DOHH2 (cell line): ENCODE measurements around the gene E2F6.

Source experiments
- H3F3A ChIP-seq: fragments of 200-600 bp; sonication (generic), shearing (Covaris generic); 2 replicates; pipeline ENCODE4 v1.6.0; 2016; ENCODE audit warnings: antibody characterized with exemption, mild to moderate bottlenecking; ENCODE audit not compliant: control insufficient read depth, insufficient read depth
- H3K27ac ChIP-seq: fragments of 200-600 bp; sonication (generic); 2 replicates; pipeline ENCODE4 v1.5.1; 2014; ENCODE audit warnings: low read depth, mild to moderate bottlenecking, low read length, moderate library complexity
- H3K27me3 ChIP-seq: fragments of 200-600 bp; sonication (generic); 2 replicates; pipeline ENCODE4 v1.6.1; 2014; ENCODE audit warnings: mild to moderate bottlenecking, low read length, mixed read lengths; ENCODE audit not compliant: control insufficient read depth
- H3K36me3 ChIP-seq: fragments of 200-600 bp; sonication (generic); 2 replicates; pipeline ENCODE4 v1.6.1; 2014; ENCODE audit warnings: mild to moderate bottlenecking, low read length, moderate library complexity, mixed read lengths; ENCODE audit not compliant: control insufficient read depth
- H3K4me1 ChIP-seq: fragments of 200-600 bp; sonication (generic); 2 replicates; pipeline ENCODE4 v1.6.1; 2014; ENCODE audit warnings: mild to moderate bottlenecking, low read length, mixed read lengths; ENCODE audit not compliant: control insufficient read depth
- H3K4me2 ChIP-seq: fragments of 200-600 bp; sonication (generic); 2 replicates; pipeline ENCODE4 v1.6.0; 2014; ENCODE audit warnings: mild to moderate bottlenecking, low read length, moderate library complexity
- H3K4me3 ChIP-seq: fragments of 200-600 bp; sonication (generic); 2 replicates; pipeline ENCODE4 v1.5.1; 2014; ENCODE audit warnings: mild to moderate bottlenecking, low read length, mixed read lengths
- H3K79me2 ChIP-seq: fragments of 200-600 bp; sonication (generic); 2 replicates; pipeline ENCODE4 v1.6.1; 2014; ENCODE audit warnings: mild to moderate bottlenecking, low read length, mixed read lengths; ENCODE audit not compliant: control insufficient read depth
- H3K9me2 ChIP-seq: fragments of 200-600 bp; sonication (generic); replicated peaks from 2 replicates; pipeline ENCODE4 v1.6.1; 2014; ENCODE audit warnings: mild to moderate bottlenecking, low read length, mixed read lengths; ENCODE audit not compliant: control insufficient read depth
- H3K9me3 ChIP-seq: fragments of 200-600 bp; sonication (generic); 2 replicates; pipeline ENCODE4 v1.6.1; 2014; ENCODE audit warnings: antibody characterized with exemption, low read length, mixed read lengths; ENCODE audit not compliant: control insufficient read depth, insufficient read depth
- H4K20me1 ChIP-seq: fragments of 200-600 bp; sonication (generic); 2 replicates; pipeline ENCODE4 v1.6.0; 2014; ENCODE audit warnings: low read depth, mild to moderate bottlenecking, antibody characterized with exemption, low read length, moderate library complexity; ENCODE audit not compliant: control insufficient read depth, insufficient read depth
- EZH2phosphoT487 ChIP-seq: fragments of 200-600 bp; sonication (generic); IDR thresholded peaks from 2 replicates; pipeline ENCODE4 v1.6.1; 2017; ENCODE audit warnings: borderline replicate concordance, mild to moderate bottlenecking, antibody characterized with exemption, low read length, moderate library complexity, mixed read lengths
- TF ChIP-seq, protein P1 (sequence below): fragments of 200-600 bp; sonication (generic); IDR thresholded peaks from one replicate; pipeline ENCODE4 v1.5.1; 2014; ENCODE audit warnings: antibody characterized with exemption, mild to moderate bottlenecking, low read depth, low read length; ENCODE audit not compliant: poor library complexity, severe bottlenecking

The E2F6 gene

GRCh38 chr2:11409572-11409959, 56.4 kb downstream of the E2F6 start:
- Histone ChIP-seq H3K4me1 (peaks cover 9% of the 10 kb centered on the region; the same call in 1 of the 2 replicates), H3K4me3 (no peak overlapping the region), H3K79me2 (no peaks in the 10 kb centered on the region), H3K36me3 (no peaks in the 10 kb centered on the region), H3K4me2 (no peak overlapping the region), H3K27me3 (no peaks in the 10 kb centered on the region), H3K9me2 (no peaks in the 10 kb centered on the region), H3K9me3 (no peaks in the 10 kb centered on the region), H3F3A (no peaks in the 10 kb centered on the region), H3K27ac (no peak overlapping the region), H4K20me1 (no peaks in the 10 kb centered on the region)
- TF ChIP-seq EZH2phosphoT487, result no peak
- TF ChIP-seq, protein P1, sequence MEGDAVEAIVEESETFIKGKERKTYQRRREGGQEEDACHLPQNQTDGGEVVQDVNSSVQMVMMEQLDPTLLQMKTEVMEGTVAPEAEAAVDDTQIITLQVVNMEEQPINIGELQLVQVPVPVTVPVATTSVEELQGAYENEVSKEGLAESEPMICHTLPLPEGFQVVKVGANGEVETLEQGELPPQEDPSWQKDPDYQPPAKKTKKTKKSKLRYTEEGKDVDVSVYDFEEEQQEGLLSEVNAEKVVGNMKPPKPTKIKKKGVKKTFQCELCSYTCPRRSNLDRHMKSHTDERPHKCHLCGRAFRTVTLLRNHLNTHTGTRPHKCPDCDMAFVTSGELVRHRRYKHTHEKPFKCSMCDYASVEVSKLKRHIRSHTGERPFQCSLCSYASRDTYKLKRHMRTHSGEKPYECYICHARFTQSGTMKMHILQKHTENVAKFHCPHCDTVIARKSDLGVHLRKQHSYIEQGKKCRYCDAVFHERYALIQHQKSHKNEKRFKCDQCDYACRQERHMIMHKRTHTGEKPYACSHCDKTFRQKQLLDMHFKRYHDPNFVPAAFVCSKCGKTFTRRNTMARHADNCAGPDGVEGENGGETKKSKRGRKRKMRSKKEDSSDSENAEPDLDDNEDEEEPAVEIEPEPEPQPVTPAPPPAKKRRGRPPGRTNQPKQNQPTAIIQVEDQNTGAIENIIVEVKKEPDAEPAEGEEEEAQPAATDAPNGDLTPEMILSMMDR, result no peak

DNA sequence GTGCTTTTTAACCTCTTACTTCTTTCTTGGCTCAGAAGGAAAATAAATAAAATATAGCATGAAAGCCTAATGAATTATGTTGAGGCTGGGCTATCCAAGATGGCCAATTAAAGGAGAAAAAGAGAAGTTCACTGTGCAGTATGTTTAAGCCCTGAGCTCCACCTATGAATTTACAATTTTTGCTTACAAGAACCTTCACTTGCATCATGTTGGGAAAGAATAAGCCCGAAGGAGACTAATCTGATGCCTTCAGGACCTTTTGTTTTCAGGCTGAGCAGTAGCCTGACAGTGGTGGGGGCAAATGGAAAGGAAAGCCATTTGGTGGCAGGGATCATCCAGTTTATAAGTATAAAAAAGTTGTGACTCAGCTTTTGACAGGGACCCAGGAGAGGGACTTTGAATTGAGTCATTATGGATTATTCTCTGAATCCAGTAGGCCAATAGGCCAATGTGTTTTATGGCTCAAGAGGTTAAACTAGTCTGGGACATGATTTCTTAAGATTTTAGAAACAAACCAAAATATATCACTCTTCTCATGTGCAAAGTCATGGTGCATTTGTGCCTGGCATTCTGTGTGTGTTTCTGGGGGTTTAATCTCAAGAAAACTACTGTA, 56.9 kb downstream of the E2F6 start:
- Histone ChIP-seq H4K20me1 (no peaks in the 10 kb centered on the region), H3K4me2 (no peak overlapping the region), H3K4me3 (no peak overlapping the region), H3K4me1 (peaks cover 9% of the 10 kb centered on the region; the same call in 1 of the 2 replicates), H3K79me2 (no peaks in the 10 kb centered on the region), H3K27ac (no peak overlapping the region), H3K36me3 (no peaks in the 10 kb centered on the region), H3F3A (no peaks in the 10 kb centered on the region), H3K27me3 (no peaks in the 10 kb centered on the region), H3K9me3 (no peaks in the 10 kb centered on the region), H3K9me2 (no peaks in the 10 kb centered on the region)
- TF ChIP-seq, protein P1, result no peak
- no peak for TF ChIP-seq EZH2phosphoT487

DNA sequence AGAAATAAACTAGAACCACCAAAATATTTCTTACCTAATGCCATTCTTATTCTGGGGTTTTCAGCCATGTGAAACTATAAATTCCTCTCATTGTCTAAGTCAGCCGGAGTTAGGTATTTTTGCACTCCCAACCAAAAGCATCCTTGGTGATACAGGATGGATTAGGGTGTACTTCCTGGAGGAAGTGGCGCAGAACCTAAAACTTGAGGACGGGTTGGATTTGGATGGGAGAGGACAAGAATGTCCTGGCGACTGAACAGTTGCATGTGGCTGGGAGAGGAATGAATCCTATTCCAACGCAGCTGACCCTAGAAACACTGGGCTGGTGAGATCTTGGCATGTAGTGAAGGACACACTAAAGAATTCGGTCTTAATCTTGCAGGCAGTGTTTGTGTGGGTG, 58.5 kb downstream of the E2F6 start:
- peaks cover 9% of the 10 kb centered on the region; the same call in 1 of the 2 replicates for H3K4me1 ChIP-seq
- no peaks in the 10 kb centered on the region for H3K9me3 ChIP-seq
- no peaks in the 10 kb centered on the region for H3K9me2 ChIP-seq
- no peaks in the 10 kb centered on the region for H3K79me2 ChIP-seq
- TF ChIP-seq, protein P1, result no peak
- no peak for TF ChIP-seq EZH2phosphoT487
- H3K27ac ChIP-seq, result no peak overlapping the region
- H3K27me3 ChIP-seq, result no peaks in the 10 kb centered on the region
- H3F3A ChIP-seq, result no peaks in the 10 kb centered on the region
- no peaks in the 10 kb centered on the region for H3K36me3 ChIP-seq
- no peak overlapping the region for H3K4me2 ChIP-seq
- no peak overlapping the region for H3K4me3 ChIP-seq
- no peaks in the 10 kb centered on the region for H4K20me1 ChIP-seq
